ENCODE measurements around the gene MYPN.

Gene MYPN

DNA sequence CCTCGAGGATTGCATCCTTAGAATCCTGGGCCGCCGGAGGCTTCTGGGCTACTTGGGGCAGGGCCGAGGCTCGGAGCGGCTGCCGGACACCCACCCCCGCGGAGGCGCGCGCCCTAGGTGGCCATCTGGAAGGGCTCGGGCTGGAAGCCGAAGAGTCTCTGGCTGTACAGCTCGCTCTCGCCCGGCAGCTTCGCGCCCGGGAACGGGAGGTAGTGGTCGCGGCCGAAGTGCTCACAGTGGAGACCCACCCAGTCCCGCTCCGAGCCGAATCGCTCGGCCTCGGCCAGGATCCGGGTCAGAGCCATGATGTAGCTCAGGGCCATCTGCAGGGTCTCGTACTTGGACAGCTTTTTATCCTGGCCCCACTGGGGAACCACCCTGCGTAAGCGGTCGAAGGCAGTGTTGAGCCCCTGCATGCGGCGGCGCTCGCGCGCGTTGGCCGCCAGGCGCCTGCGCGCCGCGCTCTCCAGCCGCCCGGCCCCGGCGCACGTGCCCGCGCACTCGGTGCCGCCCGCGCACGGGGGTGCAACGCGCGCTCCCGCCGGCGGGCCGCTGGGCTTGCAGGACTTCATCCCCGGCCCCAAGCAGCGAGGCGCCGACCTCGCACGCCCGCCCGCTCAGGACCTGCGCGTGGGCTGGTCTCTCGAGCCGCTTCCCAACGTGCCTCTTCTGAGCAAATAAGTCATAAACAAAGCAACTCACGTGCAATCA is 122.0 kb downstream of the MYPN start:
- peak; percentile 60 for DNase-seq (ENCODE audit: low read depth)
- TF ChIP-seq, protein P1, sequence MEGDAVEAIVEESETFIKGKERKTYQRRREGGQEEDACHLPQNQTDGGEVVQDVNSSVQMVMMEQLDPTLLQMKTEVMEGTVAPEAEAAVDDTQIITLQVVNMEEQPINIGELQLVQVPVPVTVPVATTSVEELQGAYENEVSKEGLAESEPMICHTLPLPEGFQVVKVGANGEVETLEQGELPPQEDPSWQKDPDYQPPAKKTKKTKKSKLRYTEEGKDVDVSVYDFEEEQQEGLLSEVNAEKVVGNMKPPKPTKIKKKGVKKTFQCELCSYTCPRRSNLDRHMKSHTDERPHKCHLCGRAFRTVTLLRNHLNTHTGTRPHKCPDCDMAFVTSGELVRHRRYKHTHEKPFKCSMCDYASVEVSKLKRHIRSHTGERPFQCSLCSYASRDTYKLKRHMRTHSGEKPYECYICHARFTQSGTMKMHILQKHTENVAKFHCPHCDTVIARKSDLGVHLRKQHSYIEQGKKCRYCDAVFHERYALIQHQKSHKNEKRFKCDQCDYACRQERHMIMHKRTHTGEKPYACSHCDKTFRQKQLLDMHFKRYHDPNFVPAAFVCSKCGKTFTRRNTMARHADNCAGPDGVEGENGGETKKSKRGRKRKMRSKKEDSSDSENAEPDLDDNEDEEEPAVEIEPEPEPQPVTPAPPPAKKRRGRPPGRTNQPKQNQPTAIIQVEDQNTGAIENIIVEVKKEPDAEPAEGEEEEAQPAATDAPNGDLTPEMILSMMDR (IDR thresholded peaks at IDR 0.05; ENCODE audit: low read length, missing control alignments), result peak; percentile 19
- peak overlapping the region; percentile 62 for H3K4me3 ChIP-seq (replicated peaks; ENCODE audit: low read depth, low read length)

DNA sequence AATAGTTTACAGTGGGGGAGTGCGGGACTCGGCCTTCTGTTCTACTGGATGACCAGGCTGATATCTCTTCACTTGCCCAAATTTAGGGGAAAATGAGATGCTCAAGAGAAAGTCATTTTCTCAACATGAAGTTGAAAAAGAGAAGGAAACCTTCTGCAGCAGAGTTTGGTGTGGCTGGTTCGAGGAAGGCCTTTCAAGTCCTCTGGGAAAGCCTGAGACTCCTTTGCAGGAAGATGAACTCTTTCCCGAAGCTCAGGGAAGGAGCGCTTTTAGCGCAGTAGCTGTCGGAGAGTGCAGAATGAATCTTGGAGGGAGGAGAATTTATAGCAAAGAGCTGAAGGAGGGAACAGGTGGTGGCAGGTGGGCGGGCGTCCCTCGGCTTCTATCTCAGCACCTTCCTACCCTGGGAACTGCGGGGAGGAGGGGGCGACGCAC is 122.5 kb downstream of the MYPN start, which contains the start of gene ATOH7:
Gene ATOH7, minus strand, starts transcription at position 297 of the 435 bp plus-strand sequence. CDS start 436 bp downstream, outside the sequence.
- peak within 1 kb of the TSS; percentile 62 for H3K4me3 ChIP-seq (replicated peaks; ENCODE audit: low read depth, low read length)
- no peak for DNase-seq (ENCODE audit: low read depth)

DNA sequence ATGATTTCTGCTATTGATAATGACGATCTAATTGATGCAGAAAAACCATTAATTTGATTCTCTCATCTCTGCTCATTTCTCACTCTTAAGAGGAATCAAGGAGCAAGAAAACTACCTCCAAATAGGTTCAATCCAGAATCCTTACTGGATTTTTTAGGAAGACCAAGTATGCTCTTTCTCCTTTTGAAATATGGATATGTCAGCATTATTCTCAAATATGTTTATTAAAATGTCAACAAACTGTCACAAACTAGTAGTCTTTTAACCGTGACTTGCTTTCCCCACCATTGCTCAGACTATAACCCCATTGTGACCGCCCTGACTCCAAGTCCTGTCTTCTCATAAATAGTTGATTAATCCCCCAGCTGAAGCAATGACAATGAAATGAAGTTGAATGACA is 123.8 kb downstream of the MYPN start:
- TF ChIP-seq, protein P1 (IDR thresholded peaks at IDR 0.05; ENCODE audit: low read length, missing control alignments), result no peak
- DNase-seq (ENCODE audit: low read depth), result no peak
- no peak overlapping the region for H3K4me3 ChIP-seq (replicated peaks; ENCODE audit: low read depth, low read length)

More for the DNA sequence above, 122.5 kb downstream of the MYPN start, which contains the start of gene ATOH7:
- TF ChIP-seq, protein P1 (IDR thresholded peaks at IDR 0.05; ENCODE audit: low read length, missing control alignments), result no peak

DNA sequence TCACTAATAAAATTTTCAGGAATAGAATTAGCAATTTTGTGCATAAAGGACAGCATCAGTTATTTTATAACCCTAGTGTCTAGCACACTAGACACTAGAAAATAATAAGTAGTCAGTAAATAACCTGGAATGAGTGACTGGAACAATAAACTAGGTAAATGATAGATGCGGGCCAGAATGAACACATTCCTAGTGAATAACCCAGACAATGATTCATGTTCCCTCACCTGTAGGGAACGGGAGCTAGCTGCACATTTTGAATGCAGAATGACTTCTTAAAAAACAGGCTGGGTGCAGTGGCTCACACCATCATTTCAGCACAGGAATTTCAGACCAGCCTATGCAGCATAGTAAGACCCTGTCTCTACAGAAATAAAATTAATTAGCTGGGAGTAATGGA is 125.8 kb downstream of the MYPN start:
- TF ChIP-seq, protein P1 (IDR thresholded peaks at IDR 0.05; ENCODE audit: low read length, missing control alignments), result no peak
- DNase-seq (ENCODE audit: low read depth), result no peak

DNA sequence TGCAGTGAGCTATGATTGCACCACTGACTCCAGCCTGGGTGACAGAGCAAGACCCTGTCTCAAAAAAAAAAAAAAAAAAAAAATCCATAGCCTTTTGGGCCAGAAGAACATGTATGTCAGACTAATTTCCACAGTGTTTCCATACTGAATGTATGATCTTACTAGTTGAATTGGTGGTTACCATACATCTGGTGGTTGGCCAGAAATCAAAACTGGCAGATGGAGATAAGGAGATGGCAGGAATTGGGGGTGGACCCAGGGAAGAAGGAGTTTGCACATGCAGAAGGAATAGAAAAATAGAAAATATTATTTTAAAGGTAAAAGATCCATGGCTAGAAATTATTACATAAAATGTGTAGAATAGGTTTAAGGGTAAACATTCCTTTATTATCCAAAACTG is 126.3 kb downstream of the MYPN start:
- no peak for DNase-seq (ENCODE audit: low read depth)
- no peak overlapping the region for H3K4me3 ChIP-seq (replicated peaks; ENCODE audit: low read depth, low read length)
- TF ChIP-seq, protein P1 (IDR thresholded peaks at IDR 0.05; ENCODE audit: low read length, missing control alignments), result no peak

More for the DNA sequence above, 125.8 kb downstream of the MYPN start:
- no peak overlapping the region for H3K4me3 ChIP-seq (replicated peaks; ENCODE audit: low read depth, low read length)

DNA sequence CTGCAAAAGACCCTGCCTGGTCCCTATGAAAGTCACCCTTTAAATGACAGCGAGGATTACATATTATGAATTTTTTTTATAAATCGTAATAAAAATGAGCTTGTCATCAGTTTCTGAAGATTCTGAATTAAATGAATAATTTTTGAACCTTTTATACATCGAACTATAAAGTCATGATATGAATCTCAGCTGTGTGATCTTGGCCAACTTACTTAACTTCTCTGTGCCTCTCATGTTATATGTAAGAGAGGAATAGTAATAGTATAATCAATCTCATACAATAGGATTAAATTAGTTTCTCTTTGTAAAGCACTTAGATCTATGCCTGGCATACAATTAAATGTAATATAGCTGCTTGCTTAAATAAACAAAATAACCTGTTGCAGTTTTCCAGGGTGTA is 127.9 kb downstream of the MYPN start:
- TF ChIP-seq, protein P1 (IDR thresholded peaks at IDR 0.05; ENCODE audit: low read length, missing control alignments), result no peak
- DNase-seq (ENCODE audit: low read depth), result no peak

DNA sequence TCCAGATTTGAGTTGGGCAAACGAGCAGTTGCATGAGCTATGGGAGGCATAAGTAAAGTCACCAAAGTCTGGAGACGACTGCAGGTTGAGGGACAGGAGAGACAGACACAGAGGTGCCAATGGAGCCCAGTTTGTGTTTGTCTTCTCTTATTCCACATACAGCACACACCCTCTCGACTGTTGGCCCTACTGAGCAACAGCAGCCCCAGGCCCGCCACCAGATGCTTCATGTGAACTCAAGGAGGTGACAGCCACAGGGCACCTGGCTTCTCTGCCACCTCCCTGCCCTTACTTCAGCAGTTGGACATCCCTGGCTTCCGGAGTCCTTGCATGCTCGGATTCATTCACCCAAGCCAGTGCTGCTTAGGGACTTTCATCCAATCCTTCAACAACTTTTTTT is 129.1 kb downstream of the MYPN start:
- no peak overlapping the region for H3K4me3 ChIP-seq (replicated peaks; ENCODE audit: low read depth, low read length)
- TF ChIP-seq, protein P1 (IDR thresholded peaks at IDR 0.05; ENCODE audit: low read length, missing control alignments), result no peak
- DNase-seq (ENCODE audit: low read depth), result no peak

More for the DNA sequence above, 127.9 kb downstream of the MYPN start:
- no peak overlapping the region for H3K4me3 ChIP-seq (replicated peaks; ENCODE audit: low read depth, low read length)

All from fibroblast of pulmonary artery (primary cell).